Mesodermal cell (in vitro differentiated cells): ENCODE data around the gene SHISA6.

ENCODE experiments used
- H3K27ac ChIP-seq: 2 replicates; pipeline ENCODE4 v1.7.0; 2013; ENCODE audit warnings: mild to moderate bottlenecking, low read depth, low read length, moderate library complexity; ENCODE audit not compliant: severe bottlenecking
- H3K36me3 ChIP-seq: 2 replicates; pipeline ENCODE4 v1.7.1; 2013; ENCODE audit warnings: mild to moderate bottlenecking, low read length, moderate library complexity; ENCODE audit not compliant: control insufficient read depth, insufficient read depth
- H3K4me1 ChIP-seq: one replicate; pipeline ENCODE4 v1.7.1; 2013; ENCODE audit warnings: mild to moderate bottlenecking, low read length; ENCODE audit not compliant: insufficient read depth, control insufficient read depth, poor library complexity, severe bottlenecking
- H3K4me3 ChIP-seq: 2 replicates; pipeline ENCODE4 v1.7.0; 2013; ENCODE audit warnings: low read length, control low read depth, mild to moderate bottlenecking; ENCODE audit not compliant: insufficient read depth, poor library complexity, severe bottlenecking; ENCODE audit errors: extremely low read depth
- H3K9me3 ChIP-seq: 2 replicates; pipeline ENCODE4 v1.7.1; 2013; ENCODE audit warnings: mild to moderate bottlenecking, low read length, moderate library complexity; ENCODE audit not compliant: control insufficient read depth
- WGBS, 2 experiments: methylation state at CpG; one replicate each; pipeline ENCODE4 v1.1.5; 2013; ENCODE audit warnings: missing lambda C conversion rate in 2 of 2; ENCODE audit not compliant: insufficient coverage in 2 of 2; 5-methylcytosine and 5-hydroxymethylcytosine counted together

SHISA6 gene

GRCh38 chr17:11264183-11264871 lies 23.3 kb downstream of the SHISA6 start:
- H3K9me3 ChIP-seq: peaks cover 20% of the 10 kb centered on the region
- H3K4me3 ChIP-seq: no peak overlapping the region
- no peaks in the 10 kb centered on the region for H3K4me1 ChIP-seq
- no peaks in the 10 kb centered on the region for H3K36me3 ChIP-seq
- no peak overlapping the region for H3K27ac ChIP-seq
- 100% methylated on average over 1 of the region's 2 CpGs for WGBS, 2 experiments

- no peaks in the 10 kb centered on the region for H3K4me1 ChIP-seq
- no peak overlapping the region for H3K27ac ChIP-seq
- 71 to 88% methylated on average over 1 of the region's 1 CpG for WGBS, 2 experiments
- H3K36me3 ChIP-seq: no peaks in the 10 kb centered on the region
- peaks cover 16% of the 10 kb centered on the region for H3K9me3 ChIP-seq
- no peak overlapping the region for H3K4me3 ChIP-seq
These were observed 27.1 kb downstream of the SHISA6 start for GRCh38 chr17:11267999-11268575.

GRCh38 chr17:11269210-11269609 lies 28.2 kb downstream of the SHISA6 start:
- Histone ChIP-seq H3K9me3 (peaks cover 9% of the 10 kb centered on the region), H3K36me3 (no peaks in the 10 kb centered on the region), H3K4me3 (no peak overlapping the region), H3K4me1 (no peaks in the 10 kb centered on the region), H3K27ac (no peak overlapping the region)
- 85 to 90% methylated on average over 7 of the region's 7 CpGs for WGBS, 2 experiments

DNA sequence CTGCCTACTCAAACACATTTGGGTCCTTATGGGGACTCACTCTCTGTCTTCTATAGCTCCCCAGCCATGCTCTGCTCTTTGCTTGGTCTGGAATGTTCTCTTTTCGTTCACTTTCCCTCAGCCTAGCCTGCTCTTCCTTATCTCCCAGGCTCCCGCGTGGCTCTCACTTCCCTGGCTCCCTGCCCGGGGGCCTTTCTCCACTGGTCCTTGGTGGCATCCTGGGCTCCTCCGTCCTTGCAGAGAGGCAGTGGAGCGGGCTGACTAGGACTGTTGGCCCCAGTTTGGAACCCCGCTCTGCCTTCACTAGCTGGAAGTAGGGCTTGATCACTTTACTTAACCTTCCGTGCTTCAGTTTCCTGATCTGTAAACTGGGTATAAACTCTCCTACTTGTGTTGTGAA lies 31.2 kb downstream of the SHISA6 start:
- H3K4me3 ChIP-seq: no peak overlapping the region
- H3K36me3 ChIP-seq: no peaks in the 10 kb centered on the region
- no peak overlapping the region for H3K27ac ChIP-seq
- WGBS, 2 experiments: 85 to 94% methylated on average over 6 to 8 of the region's 8 CpGs
- no peaks in the 10 kb centered on the region for H3K4me1 ChIP-seq
- no peaks in the 10 kb centered on the region for H3K9me3 ChIP-seq

DNA sequence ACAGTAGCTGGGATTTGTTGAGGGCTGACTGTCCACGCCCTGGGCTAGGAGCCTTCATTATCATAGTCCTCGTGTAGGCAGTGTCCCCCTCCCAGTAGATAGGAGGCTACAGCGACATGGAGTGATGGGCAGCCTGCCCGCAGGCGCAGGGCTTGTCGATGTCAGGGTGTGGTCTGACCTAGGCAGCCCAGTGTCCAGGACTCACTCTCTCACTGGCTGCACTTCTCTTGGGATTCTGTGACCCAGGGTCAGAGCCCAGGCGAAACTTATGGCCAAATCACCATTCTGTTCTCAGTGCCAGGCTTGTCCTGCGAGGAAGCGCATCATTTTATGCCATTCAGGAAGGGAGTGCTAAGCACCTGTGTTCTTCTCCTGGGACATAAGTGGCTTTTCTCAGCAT lies 32.6 kb downstream of the SHISA6 start:
- Histone ChIP-seq H3K27ac (no peak overlapping the region), H3K9me3 (no peaks in the 10 kb centered on the region), H3K4me3 (no peak overlapping the region), H3K4me1 (no peaks in the 10 kb centered on the region), H3K36me3 (no peaks in the 10 kb centered on the region)
- WGBS, 2 experiments: 91% methylated on average over 9 of the region's 9 CpGs

GRCh38 chr17:11274106-11274505 lies 33.1 kb downstream of the SHISA6 start:
- Histone ChIP-seq H3K36me3 (no peaks in the 10 kb centered on the region), H3K9me3 (no peaks in the 10 kb centered on the region)
- 89 to 92% methylated on average over 13 of the region's 14 CpGs for WGBS, 2 experiments

GRCh38 chr17:11276486-11276885 lies 35.5 kb downstream of the SHISA6 start:
- 84% methylated on average over 3 to 4 of the region's 4 CpGs for WGBS, 2 experiments

More at GRCh38 chr17:11274106-11274505, 33.1 kb downstream of the SHISA6 start:
- H3K27ac ChIP-seq: no peak overlapping the region
- H3K4me1 ChIP-seq: no peaks in the 10 kb centered on the region
- H3K4me3 ChIP-seq: no peak overlapping the region

GRCh38 chr17:11278186-11278991 lies 37.4 kb downstream of the SHISA6 start:
- Histone ChIP-seq H3K9me3 (no peaks in the 10 kb centered on the region), H3K4me1 (no peaks in the 10 kb centered on the region), H3K27ac (no peak overlapping the region), H3K4me3 (no peak overlapping the region), H3K36me3 (no peaks in the 10 kb centered on the region)
- WGBS, 2 experiments: 84 to 85% methylated on average over 5 to 12 of the region's 15 CpGs

More at GRCh38 chr17:11276486-11276885, 35.5 kb downstream of the SHISA6 start:
- Histone ChIP-seq H3K4me3 (no peak overlapping the region), H3K36me3 (no peaks in the 10 kb centered on the region), H3K4me1 (no peaks in the 10 kb centered on the region), H3K9me3 (no peaks in the 10 kb centered on the region), H3K27ac (no peak overlapping the region)

- Histone ChIP-seq H3K9me3 (no peaks in the 10 kb centered on the region), H3K4me3 (no peak overlapping the region), H3K36me3 (no peaks in the 10 kb centered on the region), H3K4me1 (no peaks in the 10 kb centered on the region), H3K27ac (no peak overlapping the region)
- WGBS, 2 experiments: 71 to 74% methylated on average over 3 of the region's 3 CpGs
These were observed 37.9 kb downstream of the SHISA6 start for GRCh38 chr17:11278992-11279270.

GRCh38 chr17:11279776-11280344 lies 38.8 kb downstream of the SHISA6 start:
- H3K9me3 ChIP-seq: no peaks in the 10 kb centered on the region
- no peaks in the 10 kb centered on the region for H3K36me3 ChIP-seq
- no peak overlapping the region for H3K27ac ChIP-seq
- 70 to 92% methylated on average over 3 to 5 of the region's 6 CpGs for WGBS, 2 experiments
- H3K4me1 ChIP-seq: no peaks in the 10 kb centered on the region
- H3K4me3 ChIP-seq: no peak overlapping the region
